Endothelial cell of umbilical vein (primary cell): ENCODE results near the gene CSNK2B.

ENCODE experiments used
- MYC ChIP-seq: IDR thresholded peaks from one replicate; pipeline ENCODE4 v1.6.1; 2011; ENCODE audit warnings: mild to moderate bottlenecking, low read depth, low read length
- TF ChIP-seq, protein P1 (sequence below), 2 donors: IDR thresholded peaks; 1 replicate in 1 of 2; 2 replicates in 1 of 2; pipeline ENCODE4 v1.5.1; 2011; ENCODE audit warnings: low read length in 2 of 2, mild to moderate bottlenecking in 2 of 2, moderate library complexity in 2 of 2, control low read depth in 1 of 2, inconsistent platforms in 1 of 2, low read depth in 1 of 2; ENCODE audit not compliant: insufficient read depth in 1 of 2; ENCODE audit errors: extremely low read depth in 1 of 2

DNA sequence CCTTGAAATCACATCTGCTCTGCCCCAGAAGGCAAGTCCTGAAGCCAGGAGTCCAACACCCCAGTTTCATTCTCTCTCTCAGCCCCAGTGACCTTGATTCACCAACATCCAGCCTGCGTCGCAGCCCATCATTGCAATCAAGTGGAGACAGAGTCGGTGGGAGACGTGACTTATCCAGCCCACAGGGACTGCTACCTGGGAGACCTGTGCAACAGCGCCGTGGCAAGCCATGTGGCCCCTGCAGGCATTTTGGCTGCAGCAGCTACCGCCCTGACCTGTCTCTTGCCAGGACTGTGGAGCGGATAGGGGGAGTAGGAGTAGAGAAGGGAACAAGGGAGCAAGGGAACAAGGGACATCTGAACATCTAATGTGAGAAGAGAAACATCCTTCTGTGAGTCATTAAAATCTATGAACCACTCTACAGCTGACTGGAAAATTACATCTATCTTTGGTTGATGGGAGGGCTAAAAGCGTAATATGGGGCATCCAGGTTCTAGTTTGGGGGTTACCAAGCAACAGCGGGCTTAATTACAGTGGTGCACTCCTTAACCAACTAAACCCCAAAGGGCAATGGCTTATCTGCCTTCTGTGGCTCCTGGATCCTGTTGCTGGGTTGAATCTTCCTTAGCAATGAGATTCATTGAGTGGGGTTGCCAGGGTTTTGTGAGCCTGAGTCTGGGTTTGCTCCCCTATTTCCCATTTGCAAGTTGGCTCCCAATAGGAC lies 51.8 kb downstream of the CSNK2B start:
- TF ChIP-seq, protein P1, sequence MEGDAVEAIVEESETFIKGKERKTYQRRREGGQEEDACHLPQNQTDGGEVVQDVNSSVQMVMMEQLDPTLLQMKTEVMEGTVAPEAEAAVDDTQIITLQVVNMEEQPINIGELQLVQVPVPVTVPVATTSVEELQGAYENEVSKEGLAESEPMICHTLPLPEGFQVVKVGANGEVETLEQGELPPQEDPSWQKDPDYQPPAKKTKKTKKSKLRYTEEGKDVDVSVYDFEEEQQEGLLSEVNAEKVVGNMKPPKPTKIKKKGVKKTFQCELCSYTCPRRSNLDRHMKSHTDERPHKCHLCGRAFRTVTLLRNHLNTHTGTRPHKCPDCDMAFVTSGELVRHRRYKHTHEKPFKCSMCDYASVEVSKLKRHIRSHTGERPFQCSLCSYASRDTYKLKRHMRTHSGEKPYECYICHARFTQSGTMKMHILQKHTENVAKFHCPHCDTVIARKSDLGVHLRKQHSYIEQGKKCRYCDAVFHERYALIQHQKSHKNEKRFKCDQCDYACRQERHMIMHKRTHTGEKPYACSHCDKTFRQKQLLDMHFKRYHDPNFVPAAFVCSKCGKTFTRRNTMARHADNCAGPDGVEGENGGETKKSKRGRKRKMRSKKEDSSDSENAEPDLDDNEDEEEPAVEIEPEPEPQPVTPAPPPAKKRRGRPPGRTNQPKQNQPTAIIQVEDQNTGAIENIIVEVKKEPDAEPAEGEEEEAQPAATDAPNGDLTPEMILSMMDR (IDR thresholded peaks at IDR 0.05; ENCODE audit: extremely low read depth in 1 of 2, insufficient read depth in 1 of 2, low read depth in 1 of 2, low read length in 2 of 2), result no peak
- TF ChIP-seq MYC, result no peak
